A549 (cell line): ENCODE measurements around the gene SIVA1.

Experiments
- CEBPB ChIP-seq, 2 experiments: fragments of >200 bp in 1 of 2; sonication (Bioruptor Twin) in 1 of 2; formaldehyde crosslinking in 1 of 2; IDR thresholded peaks; 2 replicates each; pipeline ENCODE4 v1.6.1; 2012 to 2016
- CHD4 ChIP-seq: fragments of 200-600 bp; sonication (generic); IDR thresholded peaks from 2 replicates; pipeline ENCODE4 v1.6.1; 2016; ENCODE audit warnings: antibody characterized with exemption, mild to moderate bottlenecking, borderline replicate concordance
- CTCF ChIP-seq: fragments of >200 bp; sonication (Bioruptor Twin); formaldehyde crosslinking; IDR thresholded peaks from 3 replicates; pipeline ENCODE4 v1.5.1; 2016
- EHMT2 ChIP-seq: fragments of 200-600 bp; sonication (generic); IDR thresholded peaks from 2 replicates; pipeline ENCODE4 v1.6.1; 2016; ENCODE audit warnings: antibody characterized with exemption, low read depth, mild to moderate bottlenecking, moderate library complexity
- JUNB ChIP-seq: fragments of >200 bp; sonication (Bioruptor Twin); formaldehyde crosslinking; IDR thresholded peaks from 2 replicates; pipeline ENCODE4 v1.6.1; 2016
- MAX ChIP-seq: IDR thresholded peaks from 2 replicates; pipeline ENCODE4 v1.6.1; 2012
- PHF8 ChIP-seq: fragments of 200-600 bp; sonication (generic); IDR thresholded peaks from 2 replicates; pipeline ENCODE4 v1.6.1; 2016; ENCODE audit warnings: low read depth, mild to moderate bottlenecking, antibody characterized with exemption, moderate library complexity, borderline replicate concordance
- POLR2A ChIP-seq: IDR thresholded peaks from 2 replicates; pipeline ENCODE4 v1.6.1; 2012; ENCODE audit warnings: mild to moderate bottlenecking, low read length
- RAD21 ChIP-seq, 2 experiments: fragments of >200 bp in 1 of 2; sonication (Bioruptor Twin) in 1 of 2; formaldehyde crosslinking in 1 of 2; IDR thresholded peaks in 1 of 2; conservative IDR thresholded peaks in 1 of 2; 2 replicates in 1 of 2; 3 replicates in 1 of 2; pipeline ENCODE4 v1.6.1; 2012 to 2018; ENCODE audit warnings: inconsistent platforms in 1 of 2

GRCh38 chr14:104709387-104710039 is 43.4 kb upstream of the SIVA1 start:
- TF ChIP-seq RAD21 (conservative IDR thresholded peaks at IDR 0.05 in 1 of 2, IDR thresholded peaks at IDR 0.05 in 1 of 2): no peak
- TF ChIP-seq MAX: no peak
- no peak for TF ChIP-seq POLR2A
- TF ChIP-seq CTCF: no peak
- TF ChIP-seq CEBPB (IDR thresholded peaks at IDR 0.05): no peak
- no peak for TF ChIP-seq EHMT2
- TF ChIP-seq CHD4: no peak
- TF ChIP-seq PHF8: no peak
- TF ChIP-seq JUNB: no peak
